Fibroblast of lung (primary cell): ENCODE measurements around the gene KRT8.

Experiments
- EZH2 ChIP-seq: IDR thresholded peaks from 2 replicates; pipeline ENCODE4 v1.5.1; 2012; ENCODE audit warnings: low read length, control low read depth, mild to moderate bottlenecking; ENCODE audit errors: missing control alignments
- TF ChIP-seq, protein P1 (sequence below), 2 donors: IDR thresholded peaks in 1 of 2; conservative IDR thresholded peaks in 1 of 2; 1 replicate in 1 of 2; 2 replicates in 1 of 2; pipeline ENCODE4 v1.5.1; 2011 to 2012; ENCODE audit warnings: low read length in 2 of 2, control low read depth in 1 of 2, inconsistent platforms in 1 of 2, low read depth in 1 of 2, mild to moderate bottlenecking in 1 of 2

DNA sequence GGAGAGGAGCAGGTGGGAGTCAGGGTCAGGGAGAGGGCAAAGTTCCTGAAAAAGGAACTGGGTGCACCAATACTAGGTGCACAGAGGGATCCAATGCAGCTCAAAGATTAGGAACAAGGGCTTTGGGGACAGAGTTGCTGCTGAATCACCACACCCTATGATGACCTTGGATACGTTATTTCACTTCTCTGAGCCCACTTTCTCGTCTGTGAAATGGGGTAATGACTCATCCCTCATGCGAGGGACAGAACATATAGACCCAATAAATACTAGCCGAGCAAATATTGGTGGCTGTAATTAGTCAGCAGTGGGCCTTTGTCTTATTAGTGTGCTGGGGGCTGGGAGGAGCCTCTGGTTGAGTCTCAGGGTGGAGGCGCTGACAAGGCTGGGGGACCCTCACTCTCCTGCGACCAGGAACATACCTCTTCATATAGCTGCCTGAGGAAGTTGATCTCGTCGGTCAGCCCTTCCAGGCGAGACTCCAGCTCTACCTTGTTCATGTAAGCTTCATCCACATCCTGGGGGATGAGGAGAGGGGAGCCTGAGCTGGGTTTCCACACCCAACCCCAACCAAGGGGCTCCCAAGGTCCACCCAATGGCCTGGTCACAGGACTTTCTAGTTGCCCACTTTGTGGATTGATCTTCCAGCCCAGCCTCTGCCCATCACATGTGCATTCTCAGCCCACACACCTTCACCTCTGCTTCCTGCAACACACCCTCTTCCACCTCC lies 4.5 kb downstream of the KRT8 start:
- TF ChIP-seq, protein P1, sequence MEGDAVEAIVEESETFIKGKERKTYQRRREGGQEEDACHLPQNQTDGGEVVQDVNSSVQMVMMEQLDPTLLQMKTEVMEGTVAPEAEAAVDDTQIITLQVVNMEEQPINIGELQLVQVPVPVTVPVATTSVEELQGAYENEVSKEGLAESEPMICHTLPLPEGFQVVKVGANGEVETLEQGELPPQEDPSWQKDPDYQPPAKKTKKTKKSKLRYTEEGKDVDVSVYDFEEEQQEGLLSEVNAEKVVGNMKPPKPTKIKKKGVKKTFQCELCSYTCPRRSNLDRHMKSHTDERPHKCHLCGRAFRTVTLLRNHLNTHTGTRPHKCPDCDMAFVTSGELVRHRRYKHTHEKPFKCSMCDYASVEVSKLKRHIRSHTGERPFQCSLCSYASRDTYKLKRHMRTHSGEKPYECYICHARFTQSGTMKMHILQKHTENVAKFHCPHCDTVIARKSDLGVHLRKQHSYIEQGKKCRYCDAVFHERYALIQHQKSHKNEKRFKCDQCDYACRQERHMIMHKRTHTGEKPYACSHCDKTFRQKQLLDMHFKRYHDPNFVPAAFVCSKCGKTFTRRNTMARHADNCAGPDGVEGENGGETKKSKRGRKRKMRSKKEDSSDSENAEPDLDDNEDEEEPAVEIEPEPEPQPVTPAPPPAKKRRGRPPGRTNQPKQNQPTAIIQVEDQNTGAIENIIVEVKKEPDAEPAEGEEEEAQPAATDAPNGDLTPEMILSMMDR (conservative IDR thresholded peaks at IDR 0.05 in 1 of 2, IDR thresholded peaks at IDR 0.05 in 1 of 2; ENCODE audit: low read depth in 1 of 2, low read length in 2 of 2), result no peak
- TF ChIP-seq EZH2, result no peak
